ENCODE data around the gene ZFHX3. TPM values are rescaled to one million over a fixed set of nuclear protein-coding genes. Genes with fewer than 3 reads are reported as not detected.

The ZFHX3 gene
- total RNA-seq, 1 donor from 2014 or later = 34.8 TPM

DNA sequence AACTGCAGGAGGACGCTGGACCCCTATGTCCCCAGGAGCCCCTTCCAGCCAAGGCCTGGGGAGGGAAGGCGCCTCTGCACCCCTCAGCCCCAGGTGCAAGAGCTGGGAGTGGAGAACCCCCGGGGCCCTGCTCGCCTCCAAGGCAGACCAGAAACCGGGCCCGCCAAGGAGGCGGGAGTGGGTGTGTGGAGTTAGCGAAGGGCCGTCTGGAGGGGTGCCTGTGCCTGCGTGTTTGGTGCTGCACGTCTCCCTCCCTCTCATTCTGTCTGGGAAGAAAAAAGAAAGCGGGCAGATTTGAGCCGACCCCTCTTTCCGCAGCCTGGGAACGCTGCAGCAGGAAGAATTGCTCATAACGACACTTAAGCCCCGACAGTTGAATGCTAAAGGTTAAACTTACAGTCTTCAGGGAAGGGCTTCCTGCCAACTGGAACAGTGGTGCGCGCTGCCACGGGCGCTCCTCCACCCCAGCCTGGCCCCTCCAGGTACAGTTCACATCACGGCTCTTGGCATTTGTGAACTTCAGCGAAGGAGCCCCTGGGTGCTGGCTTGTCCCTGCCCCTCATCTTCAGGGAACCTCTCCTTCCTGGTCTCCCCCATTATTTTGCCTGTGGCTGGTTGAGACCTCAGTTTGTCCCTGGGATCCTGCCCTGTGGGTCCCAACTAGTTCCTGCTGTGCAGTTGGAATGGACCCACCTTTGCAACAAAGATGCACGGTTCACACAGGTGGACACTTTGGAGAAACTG lies 19.2 kb upstream of the ZFHX3 start:
- intact Hi-C loops (cut with DNase I) = loop anchor here (2.0 to 5.0 kb wide), 2 partner anchors 14 to 75 kb away; no protein-coding TSS in a partner anchor
- Histone ChIP-seq H3K27me3 (no peaks in the 10 kb centered on the region), H3K9me3 (no peaks in the 10 kb centered on the region), H3K4me1 (peaks cover 23 to 55% of the 10 kb centered on the region in 2 donors), H3K27ac (peak overlapping the region; percentile 98 to 99), H3K4me3 (peak overlapping the region; percentile 23 to 88), H3K36me3 (no peaks in the 10 kb centered on the region)
- TF ChIP-seq, protein P1, sequence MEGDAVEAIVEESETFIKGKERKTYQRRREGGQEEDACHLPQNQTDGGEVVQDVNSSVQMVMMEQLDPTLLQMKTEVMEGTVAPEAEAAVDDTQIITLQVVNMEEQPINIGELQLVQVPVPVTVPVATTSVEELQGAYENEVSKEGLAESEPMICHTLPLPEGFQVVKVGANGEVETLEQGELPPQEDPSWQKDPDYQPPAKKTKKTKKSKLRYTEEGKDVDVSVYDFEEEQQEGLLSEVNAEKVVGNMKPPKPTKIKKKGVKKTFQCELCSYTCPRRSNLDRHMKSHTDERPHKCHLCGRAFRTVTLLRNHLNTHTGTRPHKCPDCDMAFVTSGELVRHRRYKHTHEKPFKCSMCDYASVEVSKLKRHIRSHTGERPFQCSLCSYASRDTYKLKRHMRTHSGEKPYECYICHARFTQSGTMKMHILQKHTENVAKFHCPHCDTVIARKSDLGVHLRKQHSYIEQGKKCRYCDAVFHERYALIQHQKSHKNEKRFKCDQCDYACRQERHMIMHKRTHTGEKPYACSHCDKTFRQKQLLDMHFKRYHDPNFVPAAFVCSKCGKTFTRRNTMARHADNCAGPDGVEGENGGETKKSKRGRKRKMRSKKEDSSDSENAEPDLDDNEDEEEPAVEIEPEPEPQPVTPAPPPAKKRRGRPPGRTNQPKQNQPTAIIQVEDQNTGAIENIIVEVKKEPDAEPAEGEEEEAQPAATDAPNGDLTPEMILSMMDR (IDR thresholded peaks at IDR 0.05) = no peak
- DNase-seq (ENCODE audit: low spot score in 2 of 2) = no peak

DNA sequence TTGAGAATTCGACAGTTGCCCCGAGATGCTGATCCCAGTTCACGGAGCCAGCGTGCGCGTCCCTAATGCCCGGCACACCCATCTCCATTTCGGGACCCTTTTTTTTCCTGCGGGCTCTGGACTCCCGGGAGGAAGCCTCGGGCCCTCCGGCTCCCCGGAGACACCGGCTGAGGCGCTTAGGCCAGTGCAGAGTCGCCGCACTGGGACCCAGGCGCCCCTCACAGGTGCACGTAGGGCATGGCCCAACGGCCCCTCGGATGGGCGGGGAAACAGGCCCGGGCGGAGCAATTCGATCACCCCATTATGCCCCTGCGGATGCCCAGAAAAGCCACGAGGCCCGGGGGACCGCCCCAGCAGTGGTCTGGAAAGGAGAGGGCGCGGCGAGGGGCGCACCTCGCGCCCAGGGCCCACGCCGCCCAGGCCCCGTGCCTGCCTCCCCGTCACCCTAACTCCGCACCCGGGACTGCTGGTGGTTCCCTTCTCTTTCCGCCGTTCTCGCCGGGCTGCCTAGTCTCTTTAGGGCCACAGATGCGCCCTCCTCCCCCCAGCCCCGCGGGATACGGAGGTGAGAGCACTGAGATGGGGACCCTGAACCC lies 18.5 kb upstream of the ZFHX3 start:
- Histone ChIP-seq H3K27me3 (no peaks in the 10 kb centered on the region), H3K4me3 (peak overlapping the region; percentile 23 to 88), H3K36me3 (no peaks in the 10 kb centered on the region), H3K27ac (peak overlapping the region; percentile 98 to 99), H3K9me3 (no peaks in the 10 kb centered on the region), H3K4me1 (peaks cover 18 to 55% of the 10 kb centered on the region in 2 donors)
- no peak for DNase-seq (ENCODE audit: low spot score in 2 of 2)
- TF ChIP-seq, protein P1 (IDR thresholded peaks at IDR 0.05) = no peak
- intact Hi-C loops (cut with DNase I) = loop anchor here (2.0 to 5.0 kb wide), 2 partner anchors 14 to 76 kb away; no protein-coding TSS in a partner anchor

DNA sequence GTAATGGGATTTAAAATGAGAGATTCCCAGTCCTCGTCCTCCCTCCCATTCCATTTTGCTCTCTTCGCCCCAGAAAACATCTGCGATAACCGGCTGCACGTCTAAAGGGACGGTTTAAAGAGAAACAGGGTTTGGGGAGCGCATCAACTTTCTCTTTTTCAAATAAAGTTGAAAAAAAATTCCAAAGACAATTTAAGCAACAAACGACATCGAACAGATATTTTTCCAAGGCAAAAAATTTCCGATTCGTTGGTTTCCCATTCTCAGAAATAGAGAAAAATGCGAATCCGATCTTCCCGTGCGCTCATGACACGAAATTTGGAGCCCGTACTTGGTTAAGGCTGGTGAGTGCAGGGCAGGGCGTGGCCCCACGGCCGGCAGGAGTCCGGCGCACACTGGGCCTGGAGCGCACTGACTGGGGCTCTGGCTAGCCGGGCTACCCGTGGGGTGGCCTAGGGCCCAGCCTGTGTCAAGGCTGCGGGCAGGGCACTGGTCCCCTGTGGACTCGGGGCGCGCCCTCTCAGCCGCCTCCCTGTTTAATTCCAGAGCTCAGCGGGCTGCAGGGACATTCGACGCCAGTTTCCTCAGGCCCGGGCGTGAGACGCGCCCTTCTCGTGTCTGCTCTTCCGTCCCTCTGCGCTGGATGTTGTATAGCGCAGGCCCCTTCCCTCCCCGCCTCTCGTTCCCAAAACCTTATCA lies 17.9 kb upstream of the ZFHX3 start:
- H3K36me3 ChIP-seq = no peaks in the 10 kb centered on the region
- H3K9me3 ChIP-seq = no peaks in the 10 kb centered on the region
- peaks cover 16 to 50% of the 10 kb centered on the region in 2 donors for H3K4me1 ChIP-seq
- H3K27ac ChIP-seq = peak overlapping the region; percentile 98 to 99
- peak overlapping the region; percentile 23 to 88 for H3K4me3 ChIP-seq
- H3K27me3 ChIP-seq = no peaks in the 10 kb centered on the region
- no peak for DNase-seq (ENCODE audit: low spot score in 2 of 2)
- intact Hi-C loops (cut with DNase I) = loop anchor here (2.0 to 5.0 kb wide), 2 partner anchors 13 to 77 kb away; no protein-coding TSS in a partner anchor
- TF ChIP-seq, protein P1 (IDR thresholded peaks at IDR 0.05) = no peak

DNA sequence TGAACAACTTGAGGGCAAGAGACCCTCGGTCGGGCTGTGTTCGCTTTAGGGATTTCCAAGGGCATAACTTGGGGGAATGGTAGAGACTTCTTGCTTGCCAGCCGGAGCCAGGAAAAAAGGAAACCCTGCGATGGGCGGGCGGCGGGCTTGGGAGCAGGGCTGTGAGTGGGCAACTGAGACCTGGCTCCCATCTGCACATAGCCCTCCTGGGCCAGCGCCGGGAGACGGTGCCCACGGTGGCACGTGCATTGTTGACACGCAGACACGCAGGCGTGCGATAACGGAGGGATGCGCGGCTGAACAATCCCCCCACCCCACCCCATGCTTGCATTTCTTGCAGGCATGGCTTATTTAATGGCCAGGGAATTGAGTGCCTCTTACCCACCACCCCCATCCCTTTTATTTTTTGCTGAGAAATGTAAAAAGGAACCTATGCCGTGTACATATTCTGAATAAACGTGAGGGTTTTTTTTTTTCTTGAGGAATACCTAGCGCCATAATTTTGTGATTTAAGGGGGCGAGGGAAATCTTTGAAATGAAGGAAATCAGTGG lies 17.1 kb upstream of the ZFHX3 start:
- Histone ChIP-seq H3K4me1 (peaks cover 16 to 46% of the 10 kb centered on the region in 2 donors), H3K9me3 (no peaks in the 10 kb centered on the region), H3K27ac (peak overlapping the region; percentile 98 to 99), H3K36me3 (no peaks in the 10 kb centered on the region), H3K4me3 (peak overlapping the region; percentile 47 to 88), H3K27me3 (no peaks in the 10 kb centered on the region)
- TF ChIP-seq, protein P1 (IDR thresholded peaks at IDR 0.05) = no peak
- peak in 1 of 2 donors; percentile 74 for DNase-seq (ENCODE audit: low spot score in 2 of 2)
- intact Hi-C loops (cut with DNase I) = loop anchor here (5.0 kb wide), 1 partner anchor 77 kb away; no protein-coding TSS in a partner anchor

DNA sequence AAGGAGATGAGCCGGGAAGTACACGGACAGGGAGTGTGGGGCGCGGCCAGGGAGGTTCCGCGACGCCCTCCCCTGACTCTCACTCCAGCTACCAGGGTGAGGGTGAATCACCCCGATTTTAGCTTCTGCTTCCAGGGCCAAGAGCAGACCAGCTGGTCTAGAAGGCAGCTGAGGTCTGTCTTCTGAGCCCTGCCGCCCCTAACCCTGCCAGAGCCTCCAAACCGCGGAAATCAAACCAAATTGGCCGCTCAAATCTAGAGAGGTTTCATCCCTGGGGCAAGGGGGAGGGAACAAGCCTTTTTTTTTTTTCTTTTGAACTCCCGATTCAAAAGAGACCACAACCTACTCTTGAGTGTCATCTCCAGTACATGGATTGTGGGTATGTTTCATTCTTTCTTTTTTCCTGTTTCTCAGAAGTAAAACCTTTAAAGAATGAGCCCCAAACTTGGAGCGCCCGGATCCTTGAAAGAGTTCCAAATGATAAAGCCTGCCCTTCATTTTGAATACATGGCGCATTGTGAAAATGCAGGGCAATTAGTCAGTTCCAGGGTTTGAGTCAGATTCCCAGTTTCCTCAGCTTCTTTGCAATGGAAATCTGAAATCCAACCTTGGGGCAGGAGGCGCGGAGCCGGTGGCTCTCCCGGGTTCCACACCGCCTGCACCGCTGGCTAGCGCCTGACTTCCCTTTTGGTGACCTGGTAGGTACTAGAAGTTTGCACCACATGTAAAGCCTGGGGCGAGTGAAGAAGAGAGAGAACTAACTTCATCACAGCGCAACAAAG lies 16.5 kb upstream of the ZFHX3 start:
- DNase-seq (ENCODE audit: low spot score in 2 of 2) = peak in 1 of 2 donors; percentile 85
- intact Hi-C loops (cut with DNase I) = no loop called here
- no peaks in the 10 kb centered on the region for H3K27me3 ChIP-seq
- peaks cover 16 to 40% of the 10 kb centered on the region in 2 donors for H3K4me1 ChIP-seq
- H3K9me3 ChIP-seq = no peaks in the 10 kb centered on the region
- TF ChIP-seq, protein P1 (IDR thresholded peaks at IDR 0.05) = no peak
- H3K27ac ChIP-seq = peak overlapping the region; percentile 98 to 99
- peak overlapping the region; percentile 47 to 88 for H3K4me3 ChIP-seq
- H3K36me3 ChIP-seq = no peaks in the 10 kb centered on the region
